ENCODE measurements around the gene AHCYL2.

GRCh38 chr7:129257168-129257567, 32.3 kb downstream of the AHCYL2 start:
- no peak for TF ChIP-seq CTCF (IDR thresholded peaks at IDR 0.05; ENCODE audit: extremely low read depth in 1 of 2, insufficient read depth in 1 of 2, low read depth in 1 of 2, low read length in 2 of 2)
- TF ChIP-seq POLR2A (IDR thresholded peaks at IDR 0.05; ENCODE audit: low read depth, low read length), result no peak
- no peak for TF ChIP-seq MYC (IDR thresholded peaks at IDR 0.05; ENCODE audit: low read depth, low read length)
- no peak for TF ChIP-seq JUN (IDR thresholded peaks at IDR 0.05; ENCODE audit: borderline replicate concordance, insufficient read depth, insufficient read length, low read depth)
- TF ChIP-seq EZH2 (IDR thresholded peaks at IDR 0.05; ENCODE audit: borderline replicate concordance, low read depth, low read length, severe bottlenecking), result no peak
- TF ChIP-seq POLR2AphosphoS5 (IDR thresholded peaks at IDR 0.05; ENCODE audit: insufficient read depth, low read depth, low read length), result no peak
